Cardiac septum (tissue), 1 donor: ENCODE data around the gene ZNF667. TPM values are rescaled to one million over a fixed set of nuclear protein-coding genes. Genes with fewer than 3 reads are reported as not detected.

Experiments
- DNase-seq: peaks from one replicate; pipeline ENCODE4 v3.0.0-alpha.2; 2020; ENCODE audit warnings: low spot score
- intact Hi-C: fragments of 100-400 bp; cut with DNase I; formaldehyde crosslinking; loops from one replicate; pipeline ENCODE4 v1.14.0; 2022
- long read RNA-seq: library from polyadenylated mRNA; unstranded; transcript quantifications from one replicate; pipeline ENCODE4 v2.0.0, GENCODE V29; 2021
- total RNA-seq: library from RNA; stranded (reverse); fragmentation: NEBNext Ultra II Directional; extraction: Animal tissue kit (Norgen Biotek cat#: 25700); gene quantifications from one replicate; pipeline ENCODE4 v1.2.1, GENCODE V29; 2021
- donor health status: DM: no; HTN: no; CAD: no.

The ZNF667 gene
- 4.5 TPM for total RNA-seq
- long read RNA-seq, partial matches to known transcripts: 1 of 6 reads
- long read RNA-seq, other reads (novel, unspliced or antisense): 1 of 6 reads

GRCh38 chr19:56476651-56477428, at the start of gene ZNF667:
TSS of gene ZNF667 (minus strand) at chr19:56477345. CDS start at chr19:56462370, 14,975 bp downstream.
- no peak for DNase-seq
- intact Hi-C loops: loop anchor here (1.0 kb wide), 2 partner anchors 30 to 61 kb away; partner anchors contain the start of genes ZFP28 and ZNF471

GRCh38 chr19:56525214-56525860, 48.2 kb upstream of the ZNF667 start:
- intact Hi-C loops: no loop called here
- no peak for DNase-seq

- intact Hi-C loops: loop anchor here (10.0 kb wide), 1 partner anchor 86 kb away; the partner anchor contains the start of gene ZNF71
- no peak for DNase-seq
Measured at GRCh38 chr19:56508290-56508778, 31.2 kb upstream of the ZNF667 start.

- intact Hi-C loops: loop anchor here (1.0 to 10.0 kb wide), 4 partner anchors 30 to 87 kb away; partner anchors contain the start of genes ZFP28, ZNF470, ZNF667 and ZNF71
- peak; percentile 98 for DNase-seq
Measured at GRCh38 chr19:56507446-56508289, 30.5 kb upstream of the ZNF667 start, which contains the start of gene ZNF471. TSS of gene ZNF471 (plus strand) at chr19:56507855. CDS start at chr19:56511572, 3,717 bp downstream.

- no peak for DNase-seq
- intact Hi-C loops: loop anchor here (10.0 kb wide), 1 partner anchor 90 kb away; the partner anchor contains the start of gene ZNF71
Measured at GRCh38 chr19:56504581-56504980, 27.4 kb upstream of the ZNF667 start.

GRCh38 chr19:56491399-56491798, 14.3 kb upstream of the ZNF667 start:
- intact Hi-C loops: no loop called here
- DNase-seq: no peak

- DNase-seq: peak; percentile 94
- intact Hi-C loops: loop anchor here (1.0 kb wide), 3 partner anchors 30 to 73 kb away; partner anchors contain the start of genes ZFP28, ZNF471 and ZNF583
Measured at GRCh38 chr19:56477429-56478338, 539 bp upstream of the ZNF667 start.

- DNase-seq: no peak
- intact Hi-C loops: no loop called here
Measured at GRCh38 chr19:56476093-56476492, 1.1 kb downstream of the ZNF667 start.

GRCh38 chr19:56474308-56474707, 2.8 kb downstream of the ZNF667 start:
- DNase-seq: no peak
- intact Hi-C loops: no loop called here

GRCh38 chr19:56441206-56441792, 35.8 kb downstream of the ZNF667 start:
- no peak for DNase-seq
- intact Hi-C loops: no loop called here

GRCh38 chr19:56423985-56424353, 53.2 kb downstream of the ZNF667 start:
- DNase-seq: no peak
- intact Hi-C loops: no loop called here

- intact Hi-C loops: no loop called here
- no peak for DNase-seq
Measured at GRCh38 chr19:56423276-56423984, 53.7 kb downstream of the ZNF667 start.

- DNase-seq: no peak
- intact Hi-C loops: no loop called here
Measured at GRCh38 chr19:56405062-56405461, 72.1 kb downstream of the ZNF667 start.

- intact Hi-C loops: loop anchor here (1.0 to 5.0 kb wide), 3 partner anchors 11 to 193 kb away; partner anchors contain the start of genes ZNF582 and ZNF71
- DNase-seq: no peak
Measured at GRCh38 chr19:56404705-56405056, 72.5 kb downstream of the ZNF667 start.

GRCh38 chr19:56403764-56404704, 73.1 kb downstream of the ZNF667 start, which contains the start of gene ZNF583:
TSS of gene ZNF583 (plus strand) at chr19:56404332. CDS start at chr19:56407115, 2,783 bp downstream.
- intact Hi-C loops: loop anchor here (1.0 to 5.0 kb wide), 3 partner anchors 11 to 193 kb away; partner anchors contain the start of genes ZNF582 and ZNF71

GRCh38 chr19:56403261-56403660, 73.9 kb downstream of the ZNF667 start:
- no peak for DNase-seq
- intact Hi-C loops: loop anchor here (5.0 kb wide), 1 partner anchor 194 kb away; the partner anchor contains the start of gene ZNF71

More at GRCh38 chr19:56403764-56404704, 73.1 kb downstream of the ZNF667 start, which contains the start of gene ZNF583:
- peak; percentile 96 for DNase-seq
